NCI-H2227 (cell line): ENCODE results near the gene SMCO2.
A peak's percentile ranks its signal among the peaks of the same experiment; 100 is the strongest.

Experiments used
- DNase-seq: peaks from one replicate; lab custom pipeline; 2025; ENCODE audit not compliant: unreplicated experiment; lab: John Stamatoyannopoulos, UW

SMCO2 gene

DNA sequence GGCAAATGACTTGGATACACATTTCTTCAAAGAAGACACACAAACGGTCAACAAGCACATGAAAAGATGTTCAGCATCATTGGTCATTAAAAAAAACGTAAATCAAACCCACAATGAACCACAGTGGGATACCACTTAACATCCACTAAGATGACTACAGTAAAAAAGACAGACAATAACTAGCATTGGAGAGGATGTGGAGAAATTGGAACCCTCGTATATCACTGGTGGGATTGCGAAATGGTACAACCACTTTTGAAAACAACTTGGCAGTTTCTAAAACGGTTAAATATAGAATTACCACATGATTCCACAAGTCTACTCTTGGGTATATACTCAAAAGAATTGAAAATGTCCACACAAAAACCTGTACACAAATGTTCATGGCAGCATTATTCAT lies 52.2 kb downstream of the SMCO2 start:
- DNase-seq, result no peak

DNA sequence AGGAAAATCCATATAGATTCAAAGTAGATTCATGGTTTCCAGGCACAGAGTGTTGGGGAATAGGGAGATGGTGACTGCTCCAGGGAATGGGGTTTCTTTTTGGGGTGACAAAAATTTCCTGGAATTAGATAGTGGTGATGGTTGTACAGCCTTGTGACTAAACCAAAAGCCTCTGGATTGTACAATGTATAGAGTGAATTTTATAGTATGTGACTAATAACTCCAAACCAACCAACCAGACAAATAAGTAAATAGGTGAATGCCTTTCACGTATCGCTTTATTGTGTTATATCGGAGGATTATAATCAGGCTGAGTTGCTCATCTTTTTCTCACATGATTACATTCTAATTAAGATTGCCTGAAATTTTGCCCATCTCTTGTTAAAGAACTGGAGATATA lies 52.8 kb downstream of the SMCO2 start:
- no peak for DNase-seq

- DNase-seq, result no peak
Observed at GRCh38 chr12:27500546-27500945, 54.0 kb downstream of the SMCO2 start.

DNA sequence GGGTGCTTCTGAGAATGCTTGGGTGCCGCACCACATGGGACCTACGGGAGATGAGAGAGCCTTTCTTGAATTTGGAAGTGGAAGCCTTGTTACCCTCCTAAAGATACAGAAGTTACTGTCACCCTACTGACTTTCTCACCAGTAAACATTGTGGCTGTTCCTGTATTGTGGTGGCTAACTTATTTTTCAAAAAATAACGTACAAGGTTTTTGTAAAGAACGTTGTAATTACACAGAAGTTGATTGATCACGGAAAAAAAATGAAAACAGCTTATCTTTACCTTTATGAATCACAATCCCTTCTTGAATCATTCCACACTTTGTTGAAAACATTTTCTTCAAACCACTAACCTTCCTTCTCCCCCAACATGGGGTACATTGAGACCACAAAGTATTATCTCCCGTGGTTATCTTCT lies 55.5 kb downstream of the SMCO2 start:
- no peak for DNase-seq

DNA sequence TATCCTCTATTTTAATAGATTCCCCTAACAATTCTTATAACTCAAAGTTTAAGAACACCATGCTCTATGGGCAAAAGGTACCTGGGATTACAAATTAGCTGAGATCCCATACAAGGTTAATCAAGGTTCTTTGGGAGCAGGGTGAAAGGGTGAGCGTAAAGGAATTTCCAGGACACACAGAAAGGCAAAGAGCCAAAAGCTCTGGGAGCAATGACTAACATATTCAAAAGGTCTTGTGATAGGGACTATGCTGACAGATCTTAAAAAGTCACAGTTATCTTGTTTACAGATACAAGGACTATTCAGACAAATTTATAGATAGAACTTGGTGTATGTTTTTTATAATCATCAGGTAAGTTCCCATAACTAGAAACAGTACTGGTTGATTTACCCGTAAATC lies 58.0 kb downstream of the SMCO2 start:
- DNase-seq, result no peak

- no peak for DNase-seq
Observed at GRCh38 chr12:27505109-27505508, 58.6 kb downstream of the SMCO2 start.

- DNase-seq, result no peak
Observed at GRCh38 chr12:27505761-27506160, 59.2 kb downstream of the SMCO2 start.

DNA sequence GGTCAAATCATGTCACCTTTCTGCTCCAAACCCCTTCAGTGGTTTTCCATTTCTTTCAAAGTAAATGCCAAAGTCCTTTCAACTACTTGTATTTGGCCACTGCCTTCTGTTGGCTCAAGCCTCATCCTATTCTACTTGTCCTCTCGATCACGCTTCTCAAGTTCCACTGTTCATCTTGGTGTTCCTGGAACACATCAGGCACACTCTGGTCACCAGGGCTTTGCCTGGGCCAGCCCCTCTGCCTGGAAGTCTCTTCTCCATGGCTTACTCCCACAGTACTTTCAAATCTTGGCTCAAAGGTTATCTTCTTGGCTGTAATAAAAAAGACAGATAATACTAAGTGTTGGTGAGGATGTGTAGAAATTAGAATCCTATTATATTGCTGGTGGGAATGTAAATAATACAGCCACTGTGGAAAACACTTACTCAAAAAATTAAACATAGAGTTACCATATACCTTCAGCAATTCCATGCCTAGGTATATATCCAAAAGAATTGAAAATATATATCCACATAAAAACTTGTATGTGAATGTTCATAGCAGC lies 60.2 kb downstream of the SMCO2 start:
- no peak for DNase-seq

DNA sequence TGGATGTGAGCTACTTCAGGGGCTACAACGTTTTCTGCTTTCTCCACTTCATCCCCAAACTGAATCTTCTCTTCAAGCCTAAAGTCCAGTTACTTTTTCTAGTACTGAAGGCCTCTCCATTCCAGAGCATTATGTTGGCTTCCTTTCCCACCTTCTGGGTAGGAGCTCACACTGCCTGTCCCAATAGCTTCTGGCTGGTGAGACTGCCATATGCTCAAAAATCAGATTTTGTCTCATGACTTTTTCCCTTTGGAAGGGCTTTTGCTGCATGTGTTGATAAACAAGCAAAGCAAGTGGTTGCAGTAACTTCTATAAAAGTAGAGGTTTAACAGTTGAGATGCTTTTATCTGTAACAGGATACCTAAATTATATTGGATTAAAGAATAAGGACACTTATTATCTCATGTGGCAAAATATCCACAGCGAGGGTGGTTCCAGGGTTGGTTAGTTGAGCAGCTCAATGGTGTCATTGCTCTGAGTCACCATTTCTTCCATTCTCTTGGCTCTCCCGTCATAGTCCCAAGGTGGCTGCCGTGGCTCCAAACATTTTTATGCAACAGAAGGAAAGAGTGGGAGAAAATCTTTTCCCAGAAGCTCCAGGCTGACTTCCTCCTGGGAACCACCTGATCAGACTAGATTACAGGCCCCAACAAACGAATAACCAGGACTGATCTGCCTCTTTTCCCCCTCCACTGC lies 62.3 kb downstream of the SMCO2 start:
- DNase-seq, result no peak

DNA sequence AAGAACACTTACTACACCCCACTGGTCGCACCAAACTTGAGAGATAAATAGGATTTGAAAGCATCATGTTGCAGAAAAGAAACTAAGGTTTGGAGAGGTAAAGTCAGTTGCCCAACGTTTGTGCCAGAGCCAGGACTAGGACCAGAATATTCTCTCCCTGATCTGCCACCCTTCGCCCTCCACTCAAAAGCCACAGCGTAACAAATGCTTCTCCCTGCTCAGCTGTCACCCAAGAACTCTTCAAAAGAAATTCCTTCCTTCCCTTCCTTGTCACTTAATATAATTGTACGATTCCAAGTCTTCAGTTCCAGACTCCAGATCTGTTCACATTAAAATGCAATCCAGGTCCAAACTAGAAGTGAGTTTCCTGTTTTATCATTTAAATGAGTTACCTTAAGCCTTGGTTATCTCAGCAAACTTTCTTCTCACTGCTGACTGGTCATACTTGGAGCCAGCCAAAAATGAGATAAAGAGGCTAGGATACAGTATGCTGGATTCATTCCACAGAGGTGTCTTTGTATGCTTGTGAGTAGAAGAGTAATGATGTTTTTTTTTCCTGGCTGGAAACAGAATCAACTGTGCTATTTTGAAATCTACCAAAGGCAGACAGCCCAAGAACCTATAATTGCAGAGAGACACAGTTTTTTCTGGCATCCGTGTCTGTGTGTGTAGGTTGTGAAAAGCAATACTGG lies 64.6 kb downstream of the SMCO2 start:
- no peak for DNase-seq

DNA sequence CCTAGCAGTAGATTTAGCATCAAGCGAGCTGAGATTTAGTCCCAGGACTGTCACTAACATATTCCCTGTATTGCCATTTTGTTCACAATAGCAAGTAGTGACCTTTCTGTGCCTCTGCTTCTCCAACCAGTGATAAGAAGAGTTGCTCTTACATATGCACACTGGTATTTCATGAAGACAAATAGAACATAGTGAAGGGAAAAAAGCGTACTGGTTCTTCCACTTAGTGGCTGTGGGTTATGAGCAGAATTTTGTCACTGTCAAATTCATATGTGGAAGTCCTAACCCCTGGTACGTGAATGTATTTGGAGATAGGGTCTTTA lies 65.1 kb downstream of the SMCO2 start:
- DNase-seq, result no peak

DNA sequence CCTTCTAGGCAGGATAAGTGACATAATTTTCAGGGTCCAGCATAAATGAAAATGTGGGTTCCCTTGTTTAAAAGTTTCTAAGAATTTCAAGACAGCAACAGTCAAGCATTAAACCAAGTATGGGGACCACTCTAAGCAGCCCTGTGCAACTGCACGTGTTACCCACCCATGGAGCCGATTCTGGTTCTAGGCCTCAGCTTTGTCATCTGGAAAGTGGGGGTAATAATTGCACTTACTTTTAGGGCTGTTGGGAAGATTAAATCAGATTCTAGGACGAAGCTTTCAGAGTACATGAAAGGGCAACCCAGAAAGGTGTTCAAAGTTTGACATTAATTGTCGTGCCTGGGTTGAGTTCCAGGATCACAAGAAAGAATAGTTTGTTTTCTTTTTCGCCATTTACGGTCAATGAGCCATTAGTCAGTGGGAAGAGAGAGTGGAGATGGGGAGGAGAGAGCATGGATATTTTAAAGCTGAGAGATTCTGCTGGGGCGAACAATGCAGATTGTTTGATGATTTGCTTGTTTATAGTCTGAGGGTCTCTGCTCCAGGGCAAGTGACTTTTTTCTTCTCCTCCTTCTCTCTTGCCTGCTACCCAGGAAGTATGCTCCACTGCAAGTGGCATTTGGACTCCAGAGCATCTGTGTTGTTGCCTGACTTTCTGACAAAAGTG lies 66.8 kb downstream of the SMCO2 start:
- DNase-seq, result no peak

GRCh38 chr12:27515671-27516070 lies 69.1 kb downstream of the SMCO2 start:
- DNase-seq, result no peak

GRCh38 chr12:27516625-27517024 lies 70.1 kb downstream of the SMCO2 start:
- DNase-seq, result no peak

GRCh38 chr12:27517546-27517945 lies 71.0 kb downstream of the SMCO2 start:
- DNase-seq, result no peak

- no peak for DNase-seq
Observed at GRCh38 chr12:27517961-27518665, 71.6 kb downstream of the SMCO2 start.

DNA sequence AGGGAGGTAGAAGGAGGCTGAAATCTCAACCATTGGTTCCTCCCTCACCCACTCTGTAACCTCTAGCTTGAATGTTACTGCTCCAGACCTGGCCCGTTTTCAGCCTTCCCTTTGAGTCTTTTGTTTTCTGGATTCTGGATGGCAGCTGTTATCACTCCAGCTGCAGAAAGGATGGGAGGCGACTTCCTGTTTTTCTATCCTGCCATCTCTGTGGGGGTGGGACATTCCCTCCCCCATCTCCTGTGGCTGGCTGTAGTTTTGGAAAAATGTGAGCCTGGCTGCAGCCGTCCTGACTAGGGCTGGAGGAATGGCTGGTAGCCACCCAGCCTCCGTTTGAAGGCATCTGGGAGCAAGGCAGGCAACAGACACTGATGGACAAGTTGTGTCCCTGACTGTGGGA lies 74.5 kb downstream of the SMCO2 start:
- no peak for DNase-seq

DNA sequence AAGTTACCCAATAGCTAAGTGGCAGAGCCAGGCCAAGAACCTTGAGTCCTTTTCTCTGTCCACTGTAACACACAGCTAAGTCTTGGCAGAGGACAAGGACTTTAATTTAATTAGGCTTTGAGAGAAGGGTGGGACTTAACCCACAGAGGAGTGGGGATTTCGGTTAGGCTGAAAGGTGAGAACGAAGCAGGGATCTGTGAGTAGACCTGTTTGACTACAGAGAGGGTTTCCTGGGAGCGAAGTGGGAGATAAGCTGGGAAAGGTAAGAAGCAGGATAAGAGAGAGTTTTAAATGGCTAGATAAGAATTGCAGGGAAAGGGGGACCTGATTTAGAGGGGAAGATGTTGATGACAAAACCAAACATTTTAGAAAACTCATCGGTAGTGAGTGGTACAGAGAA lies 75.4 kb downstream of the SMCO2 start:
- no peak for DNase-seq

DNA sequence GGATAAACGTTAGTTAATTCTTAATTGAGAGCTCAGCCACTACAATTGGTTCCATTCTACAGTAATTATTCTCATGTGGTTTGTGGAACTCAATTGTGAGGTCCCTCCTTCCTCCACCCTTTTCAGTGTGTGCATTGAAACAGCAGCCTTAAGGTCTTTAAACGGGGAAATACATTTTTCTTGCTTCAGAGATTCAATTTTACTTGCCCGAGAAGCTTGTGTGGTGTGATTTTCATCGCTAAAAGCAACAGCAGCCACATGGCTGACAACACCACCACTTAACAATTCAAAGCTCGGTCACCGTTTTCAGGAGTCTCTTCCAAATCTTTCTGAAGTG lies 76.7 kb downstream of the SMCO2 start:
- DNase-seq, result no peak

GRCh38 chr12:27523642-27524493 lies 77.3 kb downstream of the SMCO2 start, which contains the start of gene PPFIBP1:
Gene PPFIBP1 (plus strand): TSS chr12:27524206. CDS start chr12:27633397, 109,191 bp downstream.
- DNase-seq, result peak; percentile 92

- no peak for DNase-seq
Observed at GRCh38 chr12:27524494-27524835, 77.9 kb downstream of the SMCO2 start.
